BJ (cell line): ENCODE results near the gene CHD1. TPM values are rescaled to one million over a fixed set of nuclear protein-coding genes. Genes with fewer than 3 reads are reported as not detected.

Experiments
- CTCF ChIA-PET: fragments of 350-600 bp; formaldehyde crosslinking; extraction: SDS; loops from one replicate; lab custom pipeline; 2021; ENCODE audit warnings: antibody characterized with exemption, inconsistent platforms; lab: Yijun Ruan, JAX
- POLR2A ChIA-PET: fragments of 300-600 bp; sonication (Branson Sonifier 250); formaldehyde crosslinking; extraction: SDS; loops from one replicate; lab custom pipeline; 2021; ENCODE audit warnings: antibody characterized with exemption; lab: Charles Lee
- DNase-seq: peaks from one replicate; pipeline ENCODE4 v3.0.0-alpha.2; 2011; ENCODE audit warnings: low read depth
- H3K27me3 ChIP-seq: 2 replicates; pipeline ENCODE4 v1.6.0; 2011; ENCODE audit warnings: low read length; ENCODE audit not compliant: control insufficient read depth, insufficient read depth
- H3K36me3 ChIP-seq: 2 replicates; pipeline ENCODE4 v1.5.1; 2011; ENCODE audit warnings: low read length; ENCODE audit not compliant: control insufficient read depth, insufficient read depth
- H3K4me3 ChIP-seq: 2 replicates; pipeline ENCODE4 v1.5.1; 2011; ENCODE audit warnings: low read depth, mild to moderate bottlenecking, control low read depth, low read length
- CTCF ChIP-seq: IDR thresholded peaks from 2 replicates; pipeline ENCODE4 v1.5.1; 2011; ENCODE audit warnings: low read depth, mild to moderate bottlenecking, control low read depth, inconsistent platforms, low read length, moderate library complexity; ENCODE audit not compliant: insufficient read depth
- polyA plus RNA-seq: library from polyadenylated mRNA; depleted of rRNA; stranded (reverse); fragments of >200 nt; gene quantifications from 2 replicates; pipeline ENCODE4 v1.2.3, GENCODE V29; 2011

The CHD1 gene
- polyA plus RNA-seq, 1 experiment: 6.5 TPM

- ChIA-PET POLR2A (no interaction called here), CTCF (no interaction called here)
- Histone ChIP-seq H3K27me3 (no peaks in the 10 kb centered on the region), H3K4me3 (no peak overlapping the region), H3K36me3 (no peaks in the 10 kb centered on the region)
- DNase-seq: no peak
- TF ChIP-seq CTCF: no peak
Measured at GRCh38 chr5:98942847-98943246, 14.0 kb upstream of the CHD1 start.

- CTCF ChIA-PET: interaction anchor here (0.9 to 1.0 kb wide), 2 partner anchors 91 to 119 kb away, joined by 3 read pairs; no protein-coding TSS in a partner anchor
- no peak for TF ChIP-seq CTCF
- H3K36me3 ChIP-seq: no peaks in the 10 kb centered on the region
- POLR2A ChIA-PET: no interaction called here
- no peak overlapping the region for H3K4me3 ChIP-seq
- no peak for DNase-seq
- H3K27me3 ChIP-seq: no peaks in the 10 kb centered on the region
Measured at GRCh38 chr5:98941131-98941883, 12.5 kb upstream of the CHD1 start.

- POLR2A ChIA-PET: no interaction called here
Measured at GRCh38 chr5:98940581-98940980, 11.8 kb upstream of the CHD1 start.

GRCh38 chr5:98938464-98938863 is 9.7 kb upstream of the CHD1 start:
- DNase-seq: no peak
- ChIA-PET CTCF (no interaction called here), POLR2A (interaction anchor here (0.6 kb wide), 1 partner anchor 191 kb away, joined by 4 read pairs; no protein-coding TSS in a partner anchor)
- Histone ChIP-seq H3K36me3 (no peaks in the 10 kb centered on the region), H3K4me3 (no peak overlapping the region), H3K27me3 (no peaks in the 10 kb centered on the region)
- TF ChIP-seq CTCF: no peak

More at GRCh38 chr5:98940581-98940980, 11.8 kb upstream of the CHD1 start:
- CTCF ChIA-PET: interaction anchor here (1.2 kb wide), 1 partner anchor 10 kb away, joined by 3 read pairs; no protein-coding TSS in a partner anchor
- H3K4me3 ChIP-seq: no peak overlapping the region
- TF ChIP-seq CTCF: no peak
- H3K36me3 ChIP-seq: no peaks in the 10 kb centered on the region
- no peak for DNase-seq
- H3K27me3 ChIP-seq: no peaks in the 10 kb centered on the region

- no peak for DNase-seq
- Histone ChIP-seq H3K36me3 (no peaks in the 10 kb centered on the region), H3K27me3 (no peaks in the 10 kb centered on the region), H3K4me3 (no peak overlapping the region)
- TF ChIP-seq CTCF: no peak
- POLR2A ChIA-PET: no interaction called here
- CTCF ChIA-PET: interaction anchor here (1.0 kb wide), 1 partner anchor 62 kb away, joined by 3 read pairs; no protein-coding TSS in a partner anchor
Measured at GRCh38 chr5:98936948-98937715, 8.3 kb upstream of the CHD1 start.
